NCI-H146 (cell line): ENCODE data around the gene AHCTF1.
"Not testable (repeated sequence)": the region's sequence is repeated elsewhere in the genome, so short reads cannot be mapped to it uniquely, and the experiment has no call there.

ENCODE experiments used
- DNase-seq: peaks from one replicate; lab custom pipeline; 2025; lab: John Stamatoyannopoulos, UW

The AHCTF1 gene

DNA sequence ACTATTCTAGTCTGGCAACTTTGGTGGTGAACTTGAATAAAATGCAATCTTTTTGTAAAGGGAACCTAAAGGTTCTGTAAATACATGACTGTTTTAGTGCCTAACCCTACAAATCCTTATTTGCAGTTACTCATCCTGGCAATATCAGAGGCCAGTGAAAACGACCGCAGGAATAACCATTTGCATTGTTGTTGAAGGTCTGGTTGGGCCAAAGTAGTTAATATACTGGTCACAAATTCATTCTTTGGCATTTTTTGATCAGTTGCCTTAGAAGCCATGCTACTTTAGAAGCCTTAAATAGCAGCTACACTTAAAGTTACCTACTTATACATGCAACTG lies 93.7 kb downstream of the AHCTF1 start:
- no peak for DNase-seq

DNA sequence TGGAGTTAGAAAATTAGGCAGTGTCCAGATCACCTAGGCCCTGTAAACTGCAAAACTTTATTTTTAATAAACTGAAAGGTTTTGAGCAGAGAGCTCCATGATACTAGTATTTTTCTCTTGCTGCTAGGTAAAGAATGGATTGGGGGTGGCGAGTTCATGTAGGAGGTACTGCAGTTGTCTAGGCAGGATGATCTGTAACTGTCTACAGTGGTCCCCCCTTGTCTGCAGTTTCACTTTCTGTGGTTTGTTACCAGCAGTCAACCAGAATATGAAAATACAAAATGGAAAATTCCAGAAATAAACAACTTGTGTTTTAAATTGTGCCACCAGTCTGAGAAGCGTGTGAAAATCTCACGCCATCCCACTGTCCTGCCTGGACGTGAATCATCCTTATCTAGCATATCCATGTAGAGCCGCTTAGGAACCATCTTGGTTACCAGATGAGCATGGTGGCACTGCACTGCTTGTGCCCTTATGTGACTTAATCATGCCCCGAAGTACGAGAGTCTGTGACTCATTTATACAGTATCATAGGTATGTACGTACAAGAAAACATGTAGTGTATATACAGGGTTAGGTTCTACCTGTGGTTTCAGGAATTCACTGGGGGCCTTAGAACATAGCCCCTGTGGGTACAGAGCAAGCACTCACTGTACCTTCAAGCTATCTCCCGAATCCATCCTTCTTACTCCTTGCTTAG lies 94.2 kb downstream of the AHCTF1 start:
- DNase-seq = no peak

DNA sequence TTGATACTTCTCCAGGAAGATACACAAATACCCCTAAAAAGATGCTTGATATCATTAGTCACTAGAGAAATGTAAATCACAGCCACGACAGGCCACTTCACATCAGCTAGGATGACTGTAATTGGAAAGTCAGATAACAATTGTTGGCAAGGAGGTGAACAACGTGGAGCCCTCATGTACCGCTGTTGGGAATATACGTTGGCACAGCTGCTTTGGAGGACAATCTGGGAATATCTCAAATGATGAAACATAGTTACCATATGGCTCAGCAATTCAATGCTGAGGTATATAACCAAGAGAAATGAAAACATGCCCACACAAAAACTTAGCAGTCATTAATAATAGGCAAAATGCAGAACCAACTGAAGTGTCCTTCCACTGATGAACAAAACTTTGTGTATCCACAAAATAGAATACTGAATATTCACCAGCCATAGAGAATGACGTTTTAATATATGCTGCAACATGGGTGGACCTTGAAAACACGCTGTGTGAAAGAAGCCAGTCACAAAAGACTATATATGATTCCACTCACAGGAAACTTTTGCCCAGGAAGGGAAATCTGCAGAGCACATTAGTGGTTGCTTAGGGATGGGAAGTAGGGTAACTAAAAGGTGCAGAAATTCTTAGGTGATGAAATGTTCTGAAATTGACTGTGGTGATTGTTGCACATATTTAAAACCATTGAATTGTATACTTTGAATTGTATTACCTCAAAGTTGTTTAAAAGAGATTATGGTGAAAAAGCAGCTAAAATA lies 95.4 kb downstream of the AHCTF1 start:
- DNase-seq = no peak

DNA sequence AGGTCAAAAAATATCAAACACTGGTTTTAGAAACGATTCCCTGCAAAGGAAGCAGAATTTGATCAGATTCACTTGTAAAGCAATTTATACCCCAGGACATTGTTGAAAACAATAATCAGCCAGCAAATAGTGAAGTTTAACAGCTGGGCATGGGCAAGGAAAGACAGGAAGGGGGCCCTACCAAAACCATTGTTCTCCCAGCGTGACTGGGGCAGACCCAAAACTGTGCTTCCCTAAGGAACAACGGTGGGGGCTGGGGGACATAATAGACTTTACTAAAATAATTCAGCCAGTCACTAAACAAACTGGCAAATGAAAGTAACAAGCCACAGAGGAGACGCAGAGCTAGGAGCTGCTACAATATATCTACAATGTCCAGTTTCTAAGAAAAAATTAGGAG lies 100.2 kb downstream of the AHCTF1 start:
- no peak for DNase-seq

DNA sequence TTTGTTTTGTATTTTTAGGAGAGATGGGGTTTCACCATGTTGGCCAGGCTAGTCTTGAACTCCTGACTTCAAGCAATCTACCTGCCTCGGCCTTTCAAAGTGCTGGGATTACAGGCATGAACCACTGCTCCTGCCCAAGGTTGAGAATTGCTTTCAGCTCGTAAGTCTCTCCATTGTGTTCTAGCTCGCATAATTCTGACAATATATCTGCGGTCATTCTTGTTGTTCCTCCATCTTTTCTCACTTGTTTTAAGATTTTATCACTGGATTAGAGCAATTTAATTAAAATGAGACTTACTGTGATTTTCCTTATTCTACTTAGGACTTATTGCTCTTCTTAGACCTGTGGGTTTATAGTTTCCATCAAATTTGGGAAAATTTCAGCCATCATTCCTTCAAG lies 102.9 kb downstream of the AHCTF1 start:
- DNase-seq = no peak

DNA sequence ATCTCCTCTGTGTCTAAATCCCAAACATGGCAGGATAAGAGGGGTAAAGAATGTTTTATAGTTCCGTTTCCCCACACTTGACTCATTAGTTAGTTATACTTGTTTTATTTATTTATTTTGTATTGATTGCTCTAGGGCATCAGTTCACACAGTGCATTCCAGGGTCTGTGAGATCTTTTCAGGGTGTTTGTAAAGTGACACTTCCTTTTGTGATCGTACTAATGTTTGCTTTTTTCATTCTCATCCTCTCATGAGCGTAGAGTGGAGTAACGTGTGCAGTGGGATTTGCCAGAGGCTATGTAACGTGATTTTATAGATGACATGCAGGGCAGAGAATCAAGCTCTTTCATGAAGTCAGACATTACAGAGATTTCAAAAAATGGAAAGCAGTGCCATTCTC lies 104.4 kb downstream of the AHCTF1 start:
- peak; percentile 89 for DNase-seq

DNA sequence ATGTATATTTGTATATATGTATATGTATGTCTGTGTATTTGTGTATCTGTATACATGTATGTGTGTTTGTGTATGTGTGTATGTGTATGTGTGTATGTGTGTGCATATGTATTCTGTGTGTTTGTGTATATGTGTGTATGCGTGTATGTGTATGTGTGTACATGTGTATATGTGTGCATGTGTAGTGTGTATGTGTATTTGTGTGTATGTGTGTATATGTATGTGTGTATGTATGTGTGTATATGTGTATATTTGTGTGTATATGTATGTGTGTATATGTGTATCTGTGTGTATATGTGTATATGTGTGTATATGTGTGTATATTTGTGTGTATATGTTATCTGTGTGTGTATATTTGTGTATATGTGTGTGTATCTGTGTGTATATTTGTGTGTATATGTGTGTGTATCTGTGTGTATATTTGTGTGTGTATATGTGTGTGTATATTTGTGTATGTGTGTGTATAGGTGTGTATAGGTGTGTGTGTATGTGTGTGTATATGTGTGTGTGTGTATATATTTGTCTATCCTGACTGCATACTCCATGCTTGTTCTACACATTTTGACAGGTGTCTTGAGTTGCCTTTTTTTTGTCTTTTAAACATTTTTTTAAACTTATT lies 106.1 kb downstream of the AHCTF1 start:
- no peak for DNase-seq

DNA sequence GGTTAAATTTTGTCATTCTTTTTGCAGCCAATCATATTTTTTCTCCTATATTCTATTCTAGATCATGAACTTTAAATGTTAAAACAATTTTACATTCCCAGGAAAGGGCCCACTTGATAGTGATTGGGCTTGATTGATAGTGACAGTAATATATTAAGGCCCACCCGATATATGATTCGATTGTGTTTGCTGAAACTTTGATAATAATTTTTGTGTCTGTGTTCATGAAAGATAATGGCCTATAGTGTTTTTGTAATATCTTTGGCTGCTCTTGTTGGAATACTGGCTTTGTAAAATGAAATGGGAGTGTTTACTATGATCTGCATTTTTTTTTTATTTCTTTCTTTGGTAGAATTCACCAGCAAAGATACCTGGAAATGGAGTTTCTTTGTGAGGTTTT lies 107.2 kb downstream of the AHCTF1 start:
- DNase-seq = no peak

DNA sequence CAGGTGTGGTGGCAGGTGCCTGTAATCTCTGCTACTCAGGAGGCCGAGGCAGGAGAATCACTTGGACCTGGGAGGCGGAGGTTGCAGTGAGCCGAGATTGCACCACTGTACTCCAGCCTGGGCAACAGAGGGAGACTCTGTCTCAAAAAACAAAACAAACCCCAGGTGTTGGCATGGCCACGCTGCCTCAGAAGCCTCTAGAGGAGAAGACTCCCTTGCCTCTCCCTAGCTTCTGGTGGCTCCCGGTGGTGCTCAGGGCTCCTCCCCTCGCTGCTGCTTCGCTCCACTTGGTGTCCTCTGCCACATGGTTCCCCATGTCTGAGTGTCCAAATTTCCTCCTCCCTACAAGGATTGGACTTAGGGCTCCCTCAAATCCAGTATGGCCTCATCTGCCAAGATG lies 109.6 kb downstream of the AHCTF1 start:
- not testable (repeated sequence) for DNase-seq

DNA sequence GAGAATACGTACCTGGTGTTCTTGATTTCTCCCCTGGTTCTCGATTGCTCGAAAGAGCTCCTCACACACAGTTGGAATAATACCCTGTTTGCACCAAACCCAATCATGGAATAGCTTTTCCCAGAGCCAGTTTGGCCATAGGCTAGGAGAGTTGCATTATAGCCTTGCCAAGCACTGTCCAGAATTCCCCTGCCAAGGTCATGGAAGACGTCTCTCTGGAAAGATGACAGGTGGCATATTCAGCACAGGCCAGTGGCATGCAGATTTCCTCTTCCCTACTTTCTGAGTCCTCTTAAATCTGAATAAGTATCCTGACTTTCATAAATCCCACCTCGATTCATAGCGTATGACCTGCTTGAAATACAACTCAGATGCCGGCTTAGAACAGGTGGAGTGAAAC lies 111.1 kb downstream of the AHCTF1 start:
- DNase-seq = no peak

DNA sequence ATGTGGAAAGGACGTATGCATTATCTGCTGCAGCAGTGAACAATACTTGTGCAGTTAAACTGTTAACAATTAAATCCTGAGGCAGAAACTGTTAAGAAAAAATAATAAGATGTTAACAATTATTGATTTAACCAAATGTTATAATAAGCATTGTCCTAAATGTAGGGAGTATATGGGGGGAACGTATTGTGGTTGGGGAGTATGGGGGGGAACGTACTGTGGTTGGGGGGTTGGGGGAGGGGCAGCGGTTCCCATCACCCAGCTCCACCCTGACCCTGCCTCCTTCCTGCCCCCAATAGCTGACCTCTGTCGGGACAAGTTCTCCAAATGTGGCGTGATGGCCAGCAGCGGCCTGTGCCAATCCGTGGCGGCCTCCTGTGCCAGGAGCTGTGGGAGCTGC lies 114.0 kb downstream of the AHCTF1 start:
- DNase-seq = not testable (repeated sequence)

DNA sequence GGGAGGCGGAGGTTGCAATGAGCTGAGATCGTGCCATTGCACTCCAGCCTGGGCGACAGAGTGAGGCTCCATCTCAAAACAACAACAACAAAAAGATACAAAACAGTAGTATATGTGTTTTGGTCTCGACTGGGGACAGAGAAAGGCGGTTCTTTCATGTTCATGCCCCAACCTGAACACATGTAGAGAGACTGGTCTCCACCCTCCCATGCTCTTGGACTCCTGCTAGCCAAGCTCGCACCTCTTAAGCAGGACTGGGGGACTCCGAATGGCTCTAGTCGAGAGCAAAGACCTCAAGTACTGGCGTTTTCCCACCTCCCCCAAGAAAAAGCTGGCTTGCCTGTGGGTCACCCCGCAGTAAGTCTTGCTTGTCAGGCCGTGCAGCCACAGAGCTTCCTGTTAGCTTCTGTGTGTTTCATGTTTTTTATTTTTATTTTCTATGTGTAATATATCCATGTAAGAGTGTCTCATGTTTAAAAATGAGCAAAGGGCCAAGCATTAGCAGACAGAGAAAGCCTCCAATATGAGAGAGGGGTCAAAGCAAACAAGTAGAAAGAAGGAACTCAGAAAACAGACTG lies 116.0 kb downstream of the AHCTF1 start:
- no peak for DNase-seq

DNA sequence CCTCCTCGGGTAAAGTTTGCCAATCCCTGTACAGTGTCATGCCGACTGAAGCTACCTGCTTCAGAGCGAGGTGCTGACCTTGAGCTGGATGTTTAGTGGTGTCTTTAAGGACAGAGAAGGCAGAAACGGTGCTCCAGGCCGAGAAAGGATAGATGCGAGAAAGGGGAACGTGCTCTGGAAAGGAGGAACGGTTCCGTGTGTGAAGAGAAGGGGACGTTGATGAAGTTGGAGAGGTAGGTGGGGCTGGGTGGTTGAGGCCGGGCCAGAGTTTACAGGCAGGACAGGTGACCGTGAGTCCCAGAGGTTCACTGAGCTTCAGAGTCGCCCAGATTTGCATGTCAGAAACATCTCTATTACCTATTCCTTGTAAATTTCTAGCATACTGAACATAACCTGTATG lies 116.9 kb downstream of the AHCTF1 start:
- no peak for DNase-seq

DNA sequence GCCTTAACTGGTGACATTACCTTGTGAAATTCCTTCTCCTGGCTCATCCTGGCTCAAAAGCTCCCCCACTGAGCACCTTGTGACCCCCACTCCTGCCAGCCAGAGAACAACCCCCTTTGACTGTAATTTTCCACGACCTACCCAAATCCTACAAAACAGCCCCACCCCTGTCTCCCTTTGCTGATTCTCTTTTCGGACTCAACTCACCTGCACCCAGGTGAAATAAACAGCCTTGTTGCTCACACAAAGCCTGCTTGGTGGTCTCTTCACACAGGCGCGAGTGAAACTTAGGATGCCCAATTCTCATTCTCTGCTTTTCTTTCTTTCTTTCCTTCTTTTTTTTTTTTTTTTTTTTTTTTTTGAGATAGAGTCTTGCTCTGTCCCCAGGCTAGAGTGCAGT lies 118.4 kb downstream of the AHCTF1 start:
- not testable (repeated sequence) for DNase-seq

DNA sequence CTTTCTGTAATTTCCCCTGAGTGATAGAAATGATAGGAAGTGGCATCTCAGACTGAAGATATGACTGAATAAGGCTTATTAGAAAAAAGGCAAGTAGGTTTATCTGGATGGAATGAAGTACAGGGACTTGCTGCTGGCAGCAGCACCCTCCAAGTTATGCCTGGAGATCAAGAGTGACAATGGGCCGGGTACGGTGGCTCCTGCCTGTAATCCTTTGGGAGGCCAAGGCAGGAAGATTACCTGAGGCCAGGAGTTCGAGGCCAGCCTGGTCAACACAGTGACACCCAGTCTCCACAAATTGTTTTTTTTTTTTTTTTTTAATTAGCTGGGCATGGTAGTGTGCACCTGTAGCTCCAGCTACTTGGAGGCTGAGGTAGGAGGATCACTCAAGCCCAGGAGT lies 119.8 kb downstream of the AHCTF1 start:
- DNase-seq = no peak

DNA sequence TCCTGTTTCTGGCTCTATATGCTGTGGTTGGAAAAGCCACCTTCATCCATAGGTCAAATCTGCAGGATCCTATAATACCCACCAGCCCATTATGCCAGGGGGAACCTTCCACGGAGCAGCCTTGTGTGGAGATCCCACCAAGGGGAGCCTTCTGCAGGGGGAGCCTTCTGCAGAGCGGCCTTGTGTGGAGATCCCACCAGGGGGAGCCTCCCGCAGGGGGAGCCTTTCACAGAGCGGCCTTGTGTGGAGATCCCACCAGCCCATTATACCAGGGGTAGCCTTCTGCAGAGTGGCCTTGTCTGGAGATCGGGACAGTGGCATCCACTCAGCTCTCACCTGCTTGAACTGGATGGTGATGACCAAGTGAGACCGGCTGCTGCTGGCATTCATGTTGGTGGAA lies 122.3 kb downstream of the AHCTF1 start:
- no peak for DNase-seq

DNA sequence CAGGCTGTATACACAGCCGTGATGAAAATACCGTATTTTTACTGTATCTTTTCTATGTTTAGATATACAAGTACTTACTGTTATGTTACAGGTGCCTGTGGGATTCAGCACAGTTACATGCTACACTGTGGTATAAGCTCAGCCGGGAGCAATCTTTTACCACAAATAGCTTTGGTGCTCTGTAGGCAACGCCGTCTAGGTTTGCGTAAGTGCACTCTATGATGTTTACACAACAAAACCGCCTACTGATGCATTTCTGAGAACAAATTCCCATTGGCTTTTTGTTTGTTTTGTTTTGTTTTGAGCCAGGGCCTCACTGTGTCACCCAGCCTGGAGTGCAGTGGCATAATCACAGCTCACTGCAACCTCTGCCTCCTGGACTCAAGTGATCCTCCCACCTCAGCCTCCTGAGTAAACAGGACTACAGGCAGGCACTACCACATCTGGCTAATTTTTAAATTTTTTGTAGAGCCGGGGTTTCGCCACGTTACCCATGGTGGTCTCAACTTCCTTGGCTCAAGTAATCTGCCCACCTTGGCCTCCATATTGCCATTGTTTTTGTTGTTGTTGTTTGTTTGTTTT lies 126.5 kb downstream of the AHCTF1 start:
- DNase-seq = no peak

DNA sequence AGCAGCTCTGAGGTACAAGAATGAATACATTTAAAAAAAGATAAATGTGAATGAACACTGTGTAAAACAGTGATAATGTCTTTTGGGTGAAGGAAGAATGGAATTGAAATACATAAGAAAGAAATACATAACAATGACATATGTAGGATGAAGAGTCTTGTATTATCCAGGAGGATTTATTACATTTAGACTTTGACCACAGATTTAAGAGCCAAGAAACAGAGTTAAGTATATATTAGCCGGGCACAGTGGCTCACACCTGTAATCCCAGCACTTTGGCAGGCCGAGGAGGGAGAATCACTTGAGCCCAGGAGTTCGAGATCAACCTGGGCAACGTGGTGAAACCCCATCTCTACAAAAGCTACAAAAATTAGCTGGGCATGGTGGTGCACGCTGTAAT lies 127.9 kb downstream of the AHCTF1 start:
- no peak for DNase-seq

DNA sequence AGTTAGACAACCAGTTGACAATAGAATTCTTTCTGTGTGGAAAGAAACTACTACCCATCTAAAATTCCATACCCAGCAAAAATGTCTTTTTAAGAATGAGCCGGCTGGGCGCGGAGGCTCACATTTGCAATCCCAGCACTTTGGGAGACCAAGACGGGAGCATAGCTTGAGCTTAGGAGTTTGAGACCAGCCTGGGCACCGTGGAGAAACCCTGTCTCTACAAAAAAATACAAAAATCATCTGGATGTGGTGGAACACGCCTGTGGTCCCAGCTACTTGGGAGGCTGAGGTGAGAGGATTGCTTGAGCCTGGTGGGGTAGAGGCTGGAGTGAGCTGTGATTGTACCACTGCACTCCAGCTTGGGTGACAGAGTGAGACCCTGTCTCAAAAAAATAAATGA lies 128.4 kb downstream of the AHCTF1 start:
- DNase-seq = no peak

DNA sequence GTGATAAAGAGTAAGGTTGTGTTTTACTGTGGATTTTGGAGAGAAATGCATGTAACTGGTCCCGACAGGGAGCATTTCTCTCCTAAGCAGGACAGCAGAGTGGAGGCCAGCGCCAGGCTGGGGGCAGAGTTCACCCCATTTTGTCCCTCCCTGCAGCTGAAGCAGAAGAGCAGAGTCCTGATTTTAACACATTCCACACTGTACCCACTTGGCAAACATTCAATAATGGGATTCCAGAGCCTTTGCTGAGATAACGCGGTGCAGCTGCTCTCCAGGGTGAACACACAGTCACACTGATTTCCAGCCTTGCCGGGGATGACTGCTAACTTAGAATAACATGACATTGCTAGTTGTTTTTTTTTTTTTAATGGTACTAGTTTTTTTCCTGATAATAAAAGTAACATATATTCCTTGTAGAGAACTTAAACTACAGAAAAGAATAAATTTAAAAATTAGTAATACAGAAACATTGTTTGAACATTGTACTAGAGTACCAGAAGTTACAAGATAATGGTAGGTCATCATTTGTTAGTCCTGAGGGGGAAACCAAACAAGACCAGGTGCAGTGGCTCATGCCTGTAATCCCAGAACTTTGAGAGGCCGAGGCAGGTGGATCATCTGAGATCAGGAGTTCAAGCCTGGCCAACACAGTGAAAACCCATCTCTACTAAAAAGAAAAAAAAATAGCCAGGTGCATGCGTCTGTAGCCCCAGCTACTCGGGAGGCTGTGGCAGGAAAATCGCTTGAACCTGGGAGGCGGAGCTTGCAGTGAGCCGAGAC lies 130.3 kb downstream of the AHCTF1 start:
- peak; percentile 61 for DNase-seq

DNA sequence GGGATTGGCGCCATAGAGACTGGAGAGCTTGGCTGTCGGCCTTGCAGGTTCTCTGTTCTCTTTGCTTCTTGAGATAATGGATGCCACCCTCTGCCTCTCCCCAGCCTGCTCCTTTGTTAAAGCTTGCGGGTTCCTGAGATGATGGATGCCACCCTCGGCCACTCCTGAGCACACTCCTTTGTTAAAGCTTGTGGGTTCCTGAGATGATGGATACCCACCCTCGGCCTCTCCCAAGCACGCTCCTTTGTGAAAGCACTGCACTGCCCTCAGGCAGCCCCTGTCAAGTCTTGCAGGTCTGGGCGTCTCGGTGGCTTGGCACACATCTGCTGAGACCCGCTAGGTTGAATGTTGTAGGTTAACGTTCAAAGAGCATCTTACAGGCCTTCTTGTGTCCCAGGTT lies 131.0 kb downstream of the AHCTF1 start:
- DNase-seq = no peak

DNA sequence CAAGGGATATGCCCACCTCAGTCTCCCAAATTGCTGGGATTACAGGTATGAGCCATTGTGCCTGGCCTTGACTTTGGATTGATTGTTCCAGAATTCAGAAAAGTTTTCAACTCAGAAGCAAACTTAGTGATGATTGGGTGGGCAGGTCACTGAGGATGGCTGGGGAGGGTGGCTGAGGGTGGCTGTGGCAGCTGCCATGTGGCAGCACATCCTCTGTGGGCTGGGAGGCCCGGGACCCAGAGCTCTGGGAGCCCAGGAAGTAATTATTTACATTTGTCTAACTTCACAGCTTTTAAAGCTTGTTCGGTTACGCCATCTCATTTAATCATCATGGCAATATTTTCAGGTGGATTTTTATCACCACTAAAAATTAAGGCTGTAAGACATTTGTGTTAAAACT lies 131.4 kb downstream of the AHCTF1 start:
- no peak for DNase-seq
